ENCODE data around the gene PCDHGB5.
"Not testable (repeated sequence)": the region's sequence is repeated elsewhere in the genome, so short reads cannot be mapped to it uniquely, and the experiment has no call there.

Gene PCDHGB5

DNA sequence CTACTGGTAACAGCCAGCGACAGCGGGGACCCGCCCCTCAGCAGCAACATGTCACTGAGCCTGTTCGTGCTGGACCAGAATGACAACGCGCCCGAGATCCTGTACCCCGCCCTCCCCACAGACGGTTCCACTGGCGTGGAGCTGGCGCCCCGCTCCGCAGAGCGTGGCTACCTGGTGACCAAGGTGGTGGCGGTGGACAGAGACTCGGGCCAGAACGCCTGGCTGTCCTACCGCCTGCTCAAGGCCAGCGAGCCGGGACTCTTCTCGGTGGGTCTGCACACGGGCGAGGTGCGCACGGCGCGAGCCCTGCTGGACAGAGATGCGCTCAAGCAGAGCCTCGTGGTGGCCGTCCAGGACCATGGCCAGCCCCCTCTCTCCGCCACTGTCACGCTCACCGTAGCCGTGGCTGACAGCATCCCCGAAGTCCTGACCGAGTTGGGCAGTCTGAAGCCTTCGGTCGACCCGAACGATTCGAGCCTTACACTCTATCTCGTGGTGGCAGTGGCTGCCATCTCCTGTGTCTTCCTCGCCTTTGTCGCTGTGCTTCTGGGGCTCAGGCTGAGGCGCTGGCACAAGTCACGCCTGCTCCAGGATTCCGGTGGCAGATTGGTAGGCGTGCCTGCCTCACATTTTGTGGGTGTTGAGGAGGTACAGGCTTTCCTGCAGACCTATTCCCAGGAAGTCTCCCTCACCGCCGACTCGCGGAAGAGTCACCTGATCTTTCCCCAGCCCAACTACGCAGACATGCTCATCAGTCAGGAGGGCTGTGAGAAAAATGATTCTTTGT is 3.2 kb upstream of the PCDHGB5 start:
- peaks cover 12% of the 10 kb centered on the region for H3K9me3 Mint-ChIP-seq
- H3K36me3 Mint-ChIP-seq; H3K4me3 Mint-ChIP-seq; H3K27ac Mint-ChIP-seq; ATAC-seq; DNase-seq (ENCODE audit: low spot score in 2 of 2); H3K4me1 Mint-ChIP-seq: not testable (repeated sequence)

GRCh38 chr5:141398608-141399007 is 861 bp downstream of the PCDHGB5 start:
- Mint-ChIP-seq H3K9me3 (peaks cover 7% of the 10 kb centered on the region), H3K4me3 (no peak overlapping the region), H3K4me1 (no peaks in the 10 kb centered on the region), H3K27ac (no peak overlapping the region), H3K36me3 (peaks cover 5% of the 10 kb centered on the region)
- ATAC-seq, result no peak
- DNase-seq (ENCODE audit: low spot score in 2 of 2), result no peak

GRCh38 chr5:141399555-141400258 is 2.0 kb downstream of the PCDHGB5 start:
- peaks cover 6% of the 10 kb centered on the region for H3K9me3 Mint-ChIP-seq
- H3K27ac Mint-ChIP-seq, result no peak overlapping the region
- DNase-seq (ENCODE audit: low spot score in 2 of 2), result no peak
- no peak overlapping the region for H3K4me3 Mint-ChIP-seq
- ATAC-seq, result no peak
- H3K4me1 Mint-ChIP-seq, result no peaks in the 10 kb centered on the region
- no peaks in the 10 kb centered on the region for H3K36me3 Mint-ChIP-seq

GRCh38 chr5:141402553-141403243 is 5.0 kb downstream of the PCDHGB5 start, which contains the start of gene PCDHGA9:
TSS of gene PCDHGA9 (plus strand) at chr5:141402778. CDS start at chr5:141402953, 175 bp downstream.
- Mint-ChIP-seq H3K4me1 (no peaks in the 10 kb centered on the region), H3K27ac (no peak within 1 kb of the TSS), H3K4me3 (peak within 1 kb of the TSS; percentile 15), H3K36me3 (no peaks in the 10 kb centered on the region), H3K9me3 (peaks cover 12% of the 10 kb centered on the region)
- DNase-seq (ENCODE audit: low spot score in 2 of 2), result no peak
- ATAC-seq, result no peak

GRCh38 chr5:141403387-141403786 is 5.6 kb downstream of the PCDHGB5 start:
- Mint-ChIP-seq H3K36me3 (no peaks in the 10 kb centered on the region), H3K27ac (no peak overlapping the region), H3K4me3 (no peak overlapping the region), H3K4me1 (no peaks in the 10 kb centered on the region), H3K9me3 (peaks cover 12% of the 10 kb centered on the region)
- DNase-seq (ENCODE audit: low spot score in 2 of 2), result no peak
- no peak for ATAC-seq

DNA sequence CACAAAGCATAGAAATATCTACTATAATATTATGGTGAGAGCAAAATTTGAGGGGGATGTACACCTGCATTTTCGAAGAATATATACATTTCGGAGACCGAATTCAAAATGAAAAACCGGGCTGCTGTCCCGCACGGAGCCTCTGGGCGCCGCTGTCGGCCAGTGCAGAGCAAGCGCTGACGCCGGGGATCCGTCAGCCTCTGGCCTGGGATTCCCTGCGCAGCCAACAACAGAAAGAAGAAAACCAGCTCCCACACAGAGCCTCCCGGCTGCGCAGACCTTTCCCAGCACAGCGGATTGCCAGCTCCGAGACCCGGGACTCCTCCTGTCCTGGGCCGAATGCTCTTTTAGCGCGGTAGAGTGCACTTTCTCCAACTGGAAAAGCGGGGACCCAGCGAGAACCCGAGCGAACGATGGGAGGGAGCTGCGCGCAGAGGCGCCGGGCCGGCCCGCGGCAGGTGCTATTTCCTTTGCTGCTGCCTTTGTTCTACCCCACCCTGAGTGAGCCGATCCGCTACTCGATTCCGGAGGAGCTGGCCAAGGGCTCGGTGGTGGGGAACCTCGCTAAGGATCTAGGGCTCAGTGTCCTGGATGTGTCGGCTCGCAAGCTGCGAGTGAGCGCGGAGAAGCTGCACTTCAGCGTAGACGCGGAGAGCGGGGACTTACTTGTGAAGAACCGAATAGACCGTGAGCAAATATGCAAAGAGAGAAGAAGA is 10.2 kb downstream of the PCDHGB5 start, which contains the start of gene PCDHGB6:
Gene PCDHGB6 (plus strand): TSS at position 232 of the 716 bp plus-strand sequence. CDS start 182 bp downstream, at position 414.
- H3K27ac Mint-ChIP-seq; H3K36me3 Mint-ChIP-seq; DNase-seq (ENCODE audit: low spot score in 2 of 2); H3K4me1 Mint-ChIP-seq: not testable (repeated sequence)
- Mint-ChIP-seq H3K4me3 (peak within 1 kb of the TSS; percentile 38), H3K9me3 (peaks cover 15% of the 10 kb centered on the region)
- peak; percentile 54 for ATAC-seq

DNA sequence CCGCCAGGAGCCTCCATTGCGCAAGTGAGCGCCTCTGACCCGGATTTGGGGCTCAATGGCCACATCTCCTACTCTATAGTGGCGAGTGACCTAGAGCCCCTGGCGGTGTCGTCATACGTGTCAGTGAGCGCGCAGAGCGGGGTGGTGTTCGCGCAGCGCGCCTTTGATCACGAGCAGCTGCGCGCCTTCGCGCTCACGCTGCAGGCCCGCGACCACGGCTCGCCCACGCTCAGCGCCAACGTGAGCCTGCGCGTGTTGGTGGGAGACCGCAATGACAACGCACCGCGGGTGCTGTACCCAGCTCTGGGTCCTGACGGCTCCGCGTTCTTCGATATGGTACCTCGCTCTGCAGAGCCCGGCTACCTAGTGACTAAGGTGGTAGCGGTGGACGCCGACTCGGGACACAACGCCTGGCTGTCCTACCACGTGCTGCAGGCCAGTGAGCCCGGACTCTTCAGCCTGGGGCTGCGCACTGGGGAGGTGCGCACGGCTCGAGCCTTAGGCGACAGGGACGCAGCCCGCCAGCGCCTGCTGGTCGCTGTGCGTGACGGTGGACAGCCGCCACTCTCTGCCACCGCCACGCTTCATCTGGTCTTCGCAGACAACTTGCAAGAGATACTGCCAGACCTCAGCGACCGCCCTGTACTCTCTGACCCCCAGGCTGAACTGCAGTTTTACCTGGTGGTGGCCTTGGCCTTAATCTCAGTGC is 12.0 kb downstream of the PCDHGB5 start:
- no peak overlapping the region for H3K27ac Mint-ChIP-seq
- ATAC-seq, result no peak
- no peak overlapping the region for H3K4me3 Mint-ChIP-seq
- H3K4me1 Mint-ChIP-seq, result peaks cover 20% of the 10 kb centered on the region
- H3K36me3 Mint-ChIP-seq, result no peaks in the 10 kb centered on the region
- peaks cover 16% of the 10 kb centered on the region for H3K9me3 Mint-ChIP-seq
- DNase-seq (ENCODE audit: low spot score in 2 of 2), result no peak

DNA sequence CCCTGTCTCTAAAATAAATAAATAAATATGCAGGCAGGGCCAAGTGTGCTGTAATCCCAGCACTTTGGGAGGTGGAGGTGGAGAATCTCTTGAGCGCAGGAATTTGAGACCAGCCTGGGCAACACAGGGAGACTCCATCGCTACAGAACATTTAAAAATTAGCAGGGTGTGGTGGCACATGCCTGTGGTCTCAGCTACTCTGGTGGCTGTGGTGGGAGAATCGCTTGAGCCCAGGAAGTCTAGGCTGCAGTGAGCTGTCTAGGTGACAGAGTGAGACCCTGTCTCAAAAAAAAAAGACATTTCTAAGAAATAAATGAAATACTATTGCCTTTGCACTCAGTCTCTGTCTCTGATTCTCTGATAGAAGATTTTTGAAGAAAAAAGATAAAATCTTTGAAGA is 13.8 kb downstream of the PCDHGB5 start:
- ATAC-seq, result no peak
- no peaks in the 10 kb centered on the region for H3K36me3 Mint-ChIP-seq
- H3K4me1 Mint-ChIP-seq, result peaks cover 20% of the 10 kb centered on the region
- peaks cover 13% of the 10 kb centered on the region for H3K9me3 Mint-ChIP-seq
- no peak overlapping the region for H3K27ac Mint-ChIP-seq
- DNase-seq (ENCODE audit: low spot score in 2 of 2), result no peak
- no peak overlapping the region for H3K4me3 Mint-ChIP-seq

- peaks cover 24% of the 10 kb centered on the region for H3K4me1 Mint-ChIP-seq
- ATAC-seq (peak; percentile 83), DNase-seq (ENCODE audit: low spot score in 2 of 2) (peak in 1 of 2 donors; percentile 67)
- H3K9me3 Mint-ChIP-seq, result peaks cover 10% of the 10 kb centered on the region
- no peaks in the 10 kb centered on the region for H3K36me3 Mint-ChIP-seq
- H3K4me3 Mint-ChIP-seq, result peak within 1 kb of the TSS; percentile 79
- no peak within 1 kb of the TSS for H3K27ac Mint-ChIP-seq
Observed at GRCh38 chr5:141412854-141413539, 15.2 kb downstream of the PCDHGB5 start, which contains the start of gene PCDHGA10. TSS of gene PCDHGA10 (plus strand) at chr5:141412987. CDS start at chr5:141413176, 189 bp downstream.

DNA sequence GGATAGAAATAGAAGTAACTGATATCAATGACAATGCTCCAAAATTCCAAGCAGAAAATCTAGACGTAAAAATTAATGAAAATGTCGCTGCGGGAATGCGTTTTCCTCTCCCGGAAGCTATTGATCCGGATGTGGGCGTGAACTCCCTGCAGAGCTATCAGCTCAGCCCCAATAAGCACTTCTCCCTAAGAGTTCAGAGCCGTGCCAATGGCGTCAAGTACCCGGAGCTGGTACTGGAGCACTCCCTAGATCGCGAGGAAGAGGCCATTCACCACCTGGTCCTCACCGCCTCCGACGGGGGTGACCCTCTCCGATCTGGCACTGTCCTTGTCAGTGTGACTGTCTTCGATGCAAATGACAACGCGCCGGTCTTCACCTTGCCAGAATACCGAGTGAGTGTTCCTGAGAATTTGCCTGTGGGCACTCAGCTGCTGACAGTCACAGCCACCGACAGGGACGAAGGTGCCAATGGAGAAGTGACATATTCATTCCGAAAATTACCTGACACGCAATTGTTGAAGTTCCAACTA is 15.9 kb downstream of the PCDHGB5 start:
- peak overlapping the region; percentile 79 for H3K4me3 Mint-ChIP-seq
- no peak overlapping the region for H3K27ac Mint-ChIP-seq
- H3K9me3 Mint-ChIP-seq, result peaks cover 11% of the 10 kb centered on the region
- no peak for ATAC-seq
- peaks cover 26% of the 10 kb centered on the region for H3K4me1 Mint-ChIP-seq
- DNase-seq (ENCODE audit: low spot score in 2 of 2), result no peak
- H3K36me3 Mint-ChIP-seq, result peaks cover 4% of the 10 kb centered on the region

GRCh38 chr5:141414548-141415274 is 17.0 kb downstream of the PCDHGB5 start:
- H3K27ac Mint-ChIP-seq; DNase-seq (ENCODE audit: low spot score in 2 of 2); ATAC-seq; H3K36me3 Mint-ChIP-seq: not testable (repeated sequence)
- peak overlapping the region; percentile 7 for H3K4me3 Mint-ChIP-seq
- peaks cover 10% of the 10 kb centered on the region for H3K9me3 Mint-ChIP-seq
- peaks cover 26% of the 10 kb centered on the region for H3K4me1 Mint-ChIP-seq

DNA sequence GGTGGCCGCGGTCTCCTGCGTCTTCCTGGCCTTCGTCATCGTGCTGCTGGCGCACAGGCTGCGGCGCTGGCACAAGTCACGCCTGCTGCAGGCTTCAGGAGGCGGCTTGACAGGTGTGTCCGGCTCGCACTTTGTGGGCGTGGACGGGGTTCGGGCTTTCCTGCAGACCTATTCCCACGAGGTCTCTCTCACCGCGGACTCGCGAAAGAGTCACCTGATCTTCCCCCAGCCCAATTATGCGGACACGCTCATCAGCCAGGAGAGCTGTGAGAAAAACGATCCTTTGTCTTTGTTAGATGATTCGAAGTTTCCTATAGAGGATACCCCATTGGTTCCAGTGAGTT is 17.5 kb downstream of the PCDHGB5 start:
- not testable (repeated sequence) for H3K27ac Mint-ChIP-seq; H3K36me3 Mint-ChIP-seq; DNase-seq (ENCODE audit: low spot score in 2 of 2); H3K9me3 Mint-ChIP-seq; H3K4me3 Mint-ChIP-seq; ATAC-seq
- peaks cover 26% of the 10 kb centered on the region for H3K4me1 Mint-ChIP-seq

DNA sequence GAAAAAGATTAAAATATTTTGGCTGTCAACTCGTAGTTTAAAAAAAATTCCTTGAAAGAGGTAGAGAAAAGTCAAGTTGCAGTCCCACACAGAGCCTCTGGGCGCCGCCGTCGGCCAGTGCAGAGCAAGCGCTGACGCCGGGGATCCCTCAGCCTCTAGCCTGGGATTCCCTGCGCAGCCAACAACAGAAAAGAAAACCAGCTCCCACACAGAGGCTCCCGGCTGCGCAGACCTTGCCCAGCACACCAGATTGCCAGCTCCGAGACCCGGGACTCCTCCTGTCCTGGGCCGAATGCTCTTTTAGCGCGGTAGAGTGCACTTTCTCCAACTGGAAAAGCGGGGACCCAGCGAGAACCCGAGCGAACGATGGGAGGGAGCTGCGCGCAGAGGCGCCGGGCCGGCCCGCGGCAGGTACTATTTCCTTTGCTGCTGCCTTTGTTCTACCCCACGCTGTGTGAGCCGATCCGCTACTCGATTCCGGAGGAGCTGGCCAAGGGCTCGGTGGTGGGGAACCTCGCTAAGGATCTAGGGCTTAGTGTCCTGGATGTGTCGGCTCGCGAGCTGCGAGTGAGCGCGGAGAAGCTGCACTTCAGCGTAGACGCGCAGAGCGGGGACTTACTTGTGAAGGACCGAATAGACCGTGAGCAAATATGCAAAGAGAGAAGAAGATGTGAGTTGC is 19.9 kb downstream of the PCDHGB5 start, which contains the start of gene PCDHGB7:
Gene PCDHGB7 (plus strand): TSS at position 184 of the 679 bp plus-strand sequence. CDS start 183 bp downstream, at position 367.
- Mint-ChIP-seq H3K4me1 (peaks cover 34% of the 10 kb centered on the region), H3K4me3 (peak within 1 kb of the TSS; percentile 61)
- peak; percentile 81 for ATAC-seq
- H3K9me3 Mint-ChIP-seq; DNase-seq (ENCODE audit: low spot score in 2 of 2); H3K36me3 Mint-ChIP-seq; H3K27ac Mint-ChIP-seq: not testable (repeated sequence)
